Measurements from ENCODE around the gene SOCS7.

DNA sequence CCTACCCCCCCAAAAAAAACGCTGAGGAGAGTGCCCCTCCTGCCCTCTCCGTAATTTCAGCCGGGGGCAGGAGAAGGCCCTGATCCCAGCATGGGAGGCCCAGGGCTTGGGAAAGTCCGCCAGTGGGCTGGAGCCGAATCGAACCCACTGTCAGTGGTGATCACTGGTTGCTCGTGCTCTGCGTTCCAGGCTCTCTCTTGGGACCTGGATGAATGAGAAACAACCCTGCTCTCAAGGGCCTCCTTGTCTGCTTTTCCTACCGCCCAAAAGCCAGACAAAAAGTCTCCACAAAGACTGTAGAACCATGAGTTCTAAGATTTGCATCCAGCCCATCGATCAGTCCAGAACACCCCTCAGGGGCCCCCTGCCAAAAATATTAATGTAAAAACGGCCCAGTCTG lies 84.7 kb downstream of the SOCS7 start:
- TF ChIP-seq CREB5 (CRISPR knock-in tag; IDR thresholded peaks at IDR 0.05; ENCODE audit: low read depth) (no peak), SNAI2 (CRISPR knock-in tag; IDR thresholded peaks at IDR 0.05) (no peak), RARB (CRISPR knock-in tag; IDR thresholded peaks at IDR 0.05) (no peak), BACH2 (CRISPR knock-in tag; IDR thresholded peaks at IDR 0.05; ENCODE audit: borderline replicate concordance) (no peak), ARNTL (CRISPR knock-in tag; IDR thresholded peaks at IDR 0.05; ENCODE audit: borderline replicate concordance, low read depth) (no peak), ZNF70 (CRISPR knock-in tag; IDR thresholded peaks at IDR 0.05) (no peak), ZFP30 (CRISPR knock-in tag; IDR thresholded peaks at IDR 0.05) (no peak), TCF4 (CRISPR knock-in tag; IDR thresholded peaks at IDR 0.05; ENCODE audit: borderline replicate concordance) (no peak), TOX (CRISPR knock-in tag; IDR thresholded peaks at IDR 0.05; ENCODE audit: borderline replicate concordance) (no peak), ZNF565 (CRISPR knock-in tag; conservative IDR thresholded peaks at IDR 0.05; ENCODE audit: low read depth) (no peak)
- TF ChIP-seq, protein P1, sequence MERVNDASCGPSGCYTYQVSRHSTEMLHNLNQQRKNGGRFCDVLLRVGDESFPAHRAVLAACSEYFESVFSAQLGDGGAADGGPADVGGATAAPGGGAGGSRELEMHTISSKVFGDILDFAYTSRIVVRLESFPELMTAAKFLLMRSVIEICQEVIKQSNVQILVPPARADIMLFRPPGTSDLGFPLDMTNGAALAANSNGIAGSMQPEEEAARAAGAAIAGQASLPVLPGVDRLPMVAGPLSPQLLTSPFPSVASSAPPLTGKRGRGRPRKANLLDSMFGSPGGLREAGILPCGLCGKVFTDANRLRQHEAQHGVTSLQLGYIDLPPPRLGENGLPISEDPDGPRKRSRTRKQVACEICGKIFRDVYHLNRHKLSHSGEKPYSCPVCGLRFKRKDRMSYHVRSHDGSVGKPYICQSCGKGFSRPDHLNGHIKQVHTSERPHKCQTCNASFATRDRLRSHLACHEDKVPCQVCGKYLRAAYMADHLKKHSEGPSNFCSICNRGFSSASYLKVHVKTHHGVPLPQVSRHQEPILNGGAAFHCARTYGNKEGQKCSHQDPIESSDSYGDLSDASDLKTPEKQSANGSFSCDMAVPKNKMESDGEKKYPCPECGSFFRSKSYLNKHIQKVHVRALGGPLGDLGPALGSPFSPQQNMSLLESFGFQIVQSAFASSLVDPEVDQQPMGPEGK (CRISPR knock-in tag; IDR thresholded peaks at IDR 0.05; ENCODE audit: borderline replicate concordance), result no peak
- TF ChIP-seq, protein P2, sequence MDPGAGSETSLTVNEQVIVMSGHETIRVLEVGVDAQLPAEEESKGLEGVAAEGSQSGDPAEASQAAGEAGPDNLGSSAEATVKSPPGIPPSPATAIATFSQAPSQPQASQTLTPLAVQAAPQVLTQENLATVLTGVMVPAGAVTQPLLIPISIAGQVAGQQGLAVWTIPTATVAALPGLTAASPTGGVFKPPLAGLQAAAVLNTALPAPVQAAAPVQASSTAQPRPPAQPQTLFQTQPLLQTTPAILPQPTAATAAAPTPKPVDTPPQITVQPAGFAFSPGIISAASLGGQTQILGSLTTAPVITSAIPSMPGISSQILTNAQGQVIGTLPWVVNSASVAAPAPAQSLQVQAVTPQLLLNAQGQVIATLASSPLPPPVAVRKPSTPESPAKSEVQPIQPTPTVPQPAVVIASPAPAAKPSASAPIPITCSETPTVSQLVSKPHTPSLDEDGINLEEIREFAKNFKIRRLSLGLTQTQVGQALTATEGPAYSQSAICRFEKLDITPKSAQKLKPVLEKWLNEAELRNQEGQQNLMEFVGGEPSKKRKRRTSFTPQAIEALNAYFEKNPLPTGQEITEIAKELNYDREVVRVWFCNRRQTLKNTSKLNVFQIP (CRISPR knock-in tag; IDR thresholded peaks at IDR 0.05; ENCODE audit: borderline replicate concordance, low read depth), result no peak

All from SK-N-SH treated with all-trans-retinoic acid at 6 μM for 48 hours (cell line).